Stimulated activated CD4-positive, alpha-beta T cell treated with anti-CD3 and anti-CD28 coated beads, Interleukin-1b, Interleukin-23, amount 100 ng/mL, for 24 hours (primary cell): ENCODE data around the gene CELSR1.
A peak's percentile ranks its signal among the peaks of the same experiment; 100 is the strongest.

Experiments
- DNase-seq, 4 experiments: peaks; one replicate each; pipeline ENCODE4 v3.0.0-alpha.2; 2020; ENCODE audit warnings: low read depth in 4 of 4, low spot score in 1 of 4

The CELSR1 gene

GRCh38 chr22:46355996-46356471, 181.4 kb downstream of the CELSR1 start:
- DNase-seq: no peak

DNA sequence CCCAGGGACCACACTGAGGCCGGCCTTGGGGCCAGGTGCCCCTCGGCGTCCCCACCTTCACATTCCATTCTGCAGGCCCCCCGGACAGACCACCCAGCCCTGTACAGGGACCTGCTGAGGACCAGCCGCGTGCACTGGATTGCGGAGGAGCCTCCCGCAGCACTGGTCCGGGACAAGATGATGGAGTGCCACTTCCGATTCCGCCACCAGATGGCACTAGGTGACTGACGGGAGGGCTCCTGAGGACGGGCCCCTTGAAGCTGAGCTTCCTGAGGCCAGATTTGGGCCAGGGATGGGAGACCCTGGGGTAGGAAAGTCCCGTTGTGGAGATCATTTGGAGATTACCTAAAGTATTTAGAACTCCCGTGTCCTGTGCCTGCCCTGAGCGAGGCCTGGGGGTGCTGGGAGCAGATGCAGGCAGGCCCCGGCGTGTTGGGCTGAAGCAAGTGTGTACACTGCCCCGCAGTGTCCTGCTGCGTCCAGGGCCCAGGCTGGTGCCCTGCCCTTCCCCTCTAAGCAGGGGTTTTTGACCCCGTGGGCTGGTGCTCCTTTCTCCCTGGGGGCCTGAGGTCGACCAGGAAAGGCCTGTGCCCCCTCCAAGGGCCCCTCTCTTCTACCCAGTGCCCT, 181.9 kb downstream of the CELSR1 start:
- DNase-seq: peak in 2 of 4 experiments; percentile 36 to 40

- no peak for DNase-seq
Observed at GRCh38 chr22:46354993-46355305, 182.5 kb downstream of the CELSR1 start.

GRCh38 chr22:46354176-46354992, 183.0 kb downstream of the CELSR1 start:
- DNase-seq: no peak

GRCh38 chr22:46353483-46354105, 183.8 kb downstream of the CELSR1 start:
- no peak for DNase-seq

GRCh38 chr22:46352691-46353386, 184.6 kb downstream of the CELSR1 start:
- no peak for DNase-seq

DNA sequence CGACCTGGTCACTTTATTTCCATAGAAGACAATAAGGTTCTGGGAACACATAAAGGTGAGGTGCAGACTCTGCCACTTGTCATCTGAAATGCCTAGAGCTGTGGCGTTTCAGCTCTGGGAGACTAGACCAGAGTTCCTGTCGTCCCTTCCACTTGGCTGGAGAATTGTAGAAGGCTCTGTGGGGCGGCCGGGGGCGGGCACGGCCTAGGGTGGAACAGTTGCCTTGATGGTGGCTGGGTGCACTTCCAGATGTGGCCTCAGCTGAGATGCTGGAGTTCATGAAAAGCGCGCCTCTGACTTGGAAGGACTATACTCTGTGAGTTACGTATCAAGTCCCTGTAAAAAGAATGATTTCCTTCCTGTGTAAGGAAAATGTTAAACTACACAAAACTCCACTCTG, 185.1 kb downstream of the CELSR1 start:
- DNase-seq: no peak

GRCh38 chr22:46351767-46352166, 185.7 kb downstream of the CELSR1 start:
- no peak for DNase-seq

DNA sequence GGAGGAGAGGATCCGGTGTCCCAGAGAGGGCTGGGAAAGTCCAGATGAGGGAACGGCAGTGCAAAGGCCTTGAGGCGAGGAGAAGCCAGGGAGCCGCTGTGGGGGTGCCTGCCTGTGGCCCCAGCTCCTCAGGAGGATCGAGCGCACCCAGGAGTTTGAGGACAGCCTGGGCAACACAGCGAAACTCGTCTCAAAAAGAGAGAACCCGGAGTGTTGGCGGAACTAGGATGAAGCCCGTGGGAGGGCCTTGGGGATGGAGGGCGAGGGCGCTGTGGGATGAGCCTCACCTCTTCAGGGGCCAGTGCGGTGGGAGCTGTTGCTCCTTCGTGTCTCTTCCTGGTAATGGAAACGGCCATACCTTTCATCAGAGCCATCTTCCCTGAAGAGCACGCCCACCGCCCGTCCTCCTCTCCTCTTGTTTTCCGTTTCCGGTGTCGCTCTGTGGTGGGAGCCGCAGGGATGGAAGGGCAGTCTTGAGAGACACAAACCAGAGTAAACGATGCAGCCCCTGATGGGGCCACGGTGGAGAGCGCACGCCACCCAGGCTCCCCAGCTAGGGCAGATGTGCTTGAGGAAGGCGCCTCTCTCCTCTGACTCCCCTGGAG, 186.2 kb downstream of the CELSR1 start:
- no peak for DNase-seq

DNA sequence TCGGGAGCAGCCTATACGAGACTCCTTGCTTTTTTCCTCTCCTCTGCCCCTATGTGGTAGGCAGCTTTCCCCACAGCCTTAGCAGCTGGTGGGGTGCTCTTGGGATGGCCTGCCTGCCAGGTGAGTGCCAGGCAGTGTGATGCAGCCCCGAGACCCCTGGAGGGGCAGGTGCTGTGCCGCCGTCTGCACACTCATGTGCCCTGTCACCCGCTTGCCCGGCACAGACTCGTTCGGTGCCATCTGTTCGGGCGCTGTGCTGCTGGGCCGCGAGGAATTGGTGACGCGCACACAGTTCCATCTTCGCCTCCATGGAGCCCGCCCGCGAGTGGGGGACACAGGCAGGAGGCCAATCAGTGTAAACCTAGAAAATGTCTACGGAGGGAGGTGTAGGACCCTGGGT, 186.8 kb downstream of the CELSR1 start:
- DNase-seq: no peak

GRCh38 chr22:46350121-46350520, 187.3 kb downstream of the CELSR1 start:
- no peak for DNase-seq

- DNase-seq: no peak
Observed at GRCh38 chr22:46349681-46350080, 187.7 kb downstream of the CELSR1 start.

DNA sequence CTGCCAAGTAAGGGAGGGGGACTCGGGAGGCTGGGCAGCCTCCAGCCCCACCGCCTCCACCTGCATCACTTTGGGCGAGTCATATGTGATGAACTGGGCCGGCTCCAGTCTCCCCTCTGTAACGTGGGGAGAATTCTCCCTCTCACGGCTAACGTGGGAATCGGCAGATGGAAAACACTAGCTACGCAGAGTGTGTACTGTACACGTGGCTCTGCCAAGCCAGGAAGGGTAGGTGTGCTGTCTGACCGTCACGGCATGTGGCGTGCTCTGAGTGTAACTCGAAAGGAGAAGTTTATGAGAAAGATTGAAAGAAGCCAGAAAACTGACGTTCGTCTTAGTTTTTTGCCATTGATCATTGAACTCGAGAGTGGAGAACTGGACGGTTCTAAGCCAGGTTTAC, 188.2 kb downstream of the CELSR1 start:
- DNase-seq: no peak

GRCh38 chr22:46348099-46348695, 189.2 kb downstream of the CELSR1 start:
- DNase-seq: no peak

- no peak for DNase-seq
Observed at GRCh38 chr22:46347646-46348045, 189.8 kb downstream of the CELSR1 start.

DNA sequence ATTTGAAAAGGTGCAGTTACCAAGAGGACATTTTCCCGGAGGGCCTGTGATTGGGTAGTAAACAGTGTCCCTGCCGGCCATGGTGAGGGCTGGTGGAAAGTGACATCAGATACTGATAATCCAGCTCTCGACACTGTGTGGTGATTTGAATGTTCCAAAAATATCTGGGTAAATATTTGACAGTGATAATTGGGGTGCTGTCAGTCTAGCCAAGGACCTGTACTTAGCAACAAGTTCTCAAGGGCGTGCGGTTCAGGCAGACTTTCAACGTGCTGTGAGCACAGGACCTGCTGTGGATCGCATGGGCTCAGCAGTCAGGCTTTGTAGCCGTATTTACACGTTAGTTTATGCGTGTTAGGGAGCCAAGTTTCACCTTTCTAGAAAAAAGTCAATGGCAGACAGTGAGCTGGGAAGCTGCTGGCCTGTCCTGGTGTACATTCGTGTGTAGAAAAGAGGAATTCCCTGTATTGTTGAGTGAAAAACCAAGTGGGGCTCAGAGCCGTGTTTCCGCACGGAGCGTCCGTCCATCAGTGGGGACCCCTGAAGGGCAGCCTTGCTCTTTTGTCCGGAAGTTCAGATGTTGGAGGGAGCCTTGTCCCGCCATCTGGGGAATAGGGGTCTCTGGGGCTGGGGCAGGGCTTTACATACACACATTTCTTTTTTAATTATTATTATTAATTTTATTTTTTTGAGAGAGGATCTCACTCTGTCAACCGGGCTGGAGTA, 190.6 kb downstream of the CELSR1 start:
- DNase-seq: no peak

- no peak for DNase-seq
Observed at GRCh38 chr22:46340676-46341075, 196.7 kb downstream of the CELSR1 start.

DNA sequence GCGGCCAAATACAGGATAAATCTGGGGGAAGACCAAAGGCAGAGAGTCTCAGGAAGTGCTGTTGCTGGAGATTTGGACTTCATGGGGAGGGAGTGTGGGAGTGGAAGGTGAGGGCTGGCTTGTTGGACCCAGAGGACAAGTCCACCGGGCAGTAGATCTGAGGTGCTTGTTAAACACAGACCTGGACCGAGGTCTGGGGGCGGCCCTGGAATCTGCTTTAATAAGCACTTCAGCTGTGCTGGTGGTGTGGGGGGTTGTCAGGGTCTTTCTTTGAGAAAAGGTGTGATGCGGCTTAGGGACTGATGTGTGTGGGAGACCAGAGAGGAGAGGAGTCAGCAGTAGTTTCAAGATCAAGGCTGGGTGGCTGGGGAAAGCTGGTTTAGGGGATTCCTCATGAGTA, 197.5 kb downstream of the CELSR1 start:
- DNase-seq: no peak

GRCh38 chr22:46338636-46339035, 198.8 kb downstream of the CELSR1 start:
- DNase-seq: no peak

GRCh38 chr22:46337870-46338269, 199.6 kb downstream of the CELSR1 start:
- no peak for DNase-seq
